CD4-positive, alpha-beta T cell (primary cell): ENCODE results near the gene KLF15. TPM values are rescaled to one million over a fixed set of nuclear protein-coding genes. Genes with fewer than 3 reads are reported as not detected.

ENCODE experiments used
- ATAC-seq: fragments of 200-7000 bp; cut with Tn5 transposase; one replicate; pipeline ENCODE4 v1.10.0; 2022; ENCODE audit warnings: mild to moderate bottlenecking; ENCODE audit not compliant: poor library complexity
- CTCF ChIA-PET: fragments of 350-600 bp; sonication (Branson Sonifier 250); formaldehyde crosslinking; loops from one replicate; lab custom pipeline; 2021; ENCODE audit warnings: antibody characterized with exemption, inconsistent platforms; lab: Charles Lee
- POLR2A ChIA-PET: fragments of 350-600 bp; sonication (Branson Sonifier 250); formaldehyde crosslinking; loops from one replicate; lab custom pipeline; 2021; ENCODE audit warnings: antibody characterized with exemption, inconsistent platforms; lab: Charles Lee
- DNase-seq, 14 experiments: peaks; one replicate each; pipeline ENCODE4 v3.0.0-alpha.2; 2013 to 2020; ENCODE audit warnings: mixed read lengths in 2 of 14
- H3K27ac ChIP-seq, 2 donors: one replicate each; pipeline versions ENCODE4 v1.5.1 to v1.7.0; 2013; ENCODE audit warnings: low read length in 2 of 2, low read depth in 1 of 2, mild to moderate bottlenecking in 1 of 2
- H3K27me3 ChIP-seq, 2 experiments: 1 replicate in 1 of 2; 2 replicates in 1 of 2; pipeline versions ENCODE4 v1.6.1 to v1.7.0; 2013; ENCODE audit warnings: low read length in 2 of 2, control low read depth in 1 of 2, mild to moderate bottlenecking in 1 of 2, moderate library complexity in 1 of 2; ENCODE audit not compliant: insufficient read depth in 2 of 2, control insufficient read depth in 1 of 2
- H3K36me3 ChIP-seq: one replicate; pipeline ENCODE4 v1.6.1; 2013; ENCODE audit warnings: low read length, control low read depth; ENCODE audit not compliant: insufficient read depth
- H3K4me1 ChIP-seq: one replicate; pipeline ENCODE4 v1.6.1; 2013; ENCODE audit warnings: low read length, control low read depth; ENCODE audit not compliant: insufficient read depth
- H3K4me3 ChIP-seq: one replicate; pipeline ENCODE4 v1.5.1; 2013; ENCODE audit warnings: mild to moderate bottlenecking, low read length, moderate library complexity
- H3K9me3 ChIP-seq, 2 experiments: 1 replicate in 1 of 2; 2 replicates in 1 of 2; pipeline versions ENCODE4 v1.6.1 to v1.7.0; 2013; ENCODE audit warnings: low read length in 2 of 2, mild to moderate bottlenecking in 2 of 2, control low read depth in 1 of 2, moderate library complexity in 1 of 2; ENCODE audit not compliant: control insufficient read depth in 1 of 2, insufficient read depth in 1 of 2
- H3K27ac Mint-ChIP-seq: one replicate; pipeline ENCODE4 v1.8.0; 2020; ENCODE audit warnings: mixed read lengths
- H3K27me3 Mint-ChIP-seq: one replicate; pipeline ENCODE4 v1.8.0; 2021; ENCODE audit warnings: mixed read lengths
- H3K36me3 Mint-ChIP-seq: one replicate; pipeline ENCODE4 v1.8.0; 2021; ENCODE audit warnings: low read depth, mixed read lengths
- H3K4me1 Mint-ChIP-seq: one replicate; pipeline ENCODE4 v1.8.0; 2021; ENCODE audit warnings: low read depth, mixed read lengths
- H3K4me3 Mint-ChIP-seq: one replicate; pipeline ENCODE4 v1.8.0; 2020; ENCODE audit warnings: mild to moderate bottlenecking, mixed read lengths
- H3K9me3 Mint-ChIP-seq: one replicate; pipeline ENCODE4 v1.8.0; 2020; ENCODE audit warnings: mixed read lengths
- CTCF ChIP-seq: fragments of 200-600 bp; IDR thresholded peaks from one replicate; pipeline ENCODE4 v1.8.0; 2022; ENCODE audit warnings: antibody characterized with exemption, mild to moderate bottlenecking
- intact Hi-C, 2 experiments: fragments of 100-400 bp; cut with DNase I in 1 of 2; cut with micrococcal nuclease in 1 of 2; formaldehyde crosslinking; loops; one replicate each; pipeline versions ENCODE4 v1.15.1 to v1.9.0; 2023 to 2025; cut with DNase I, micrococcal nuclease
- total RNA-seq, 174 experiments: library from RNA in 2 of 174; stranded (reverse) in 2 of 174; gene quantifications; one replicate each; pipeline ENCODE4 v1.2.3 and lab custom pipeline; 2021 to 2026

KLF15 gene
- total RNA-seq, 2 experiments from 2014 or later, result 0.30 TPM; not detected in 1

DNA sequence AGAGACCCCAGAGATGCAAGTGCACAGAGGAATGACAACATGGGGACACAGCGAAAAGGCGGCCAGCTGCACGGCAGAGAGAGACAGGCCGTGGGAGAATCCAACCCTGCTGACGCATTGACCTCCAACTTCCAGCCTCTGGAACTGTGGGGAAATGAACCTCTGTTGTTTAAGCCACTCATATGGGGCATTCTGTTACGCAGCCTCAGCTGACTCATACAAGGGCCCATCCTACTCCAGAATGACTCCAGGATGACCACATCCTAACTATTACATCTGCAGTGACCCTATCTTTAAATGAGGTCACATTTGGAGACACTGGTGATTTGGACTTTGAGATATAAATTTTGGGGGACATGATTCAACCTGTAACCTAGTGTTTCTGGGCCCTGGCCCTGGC, 44.0 kb downstream of the KLF15 start:
- intact Hi-C loops, result no loop called here
- no peaks in the 10 kb centered on the region for H3K27me3 Mint-ChIP-seq
- CTCF ChIA-PET, result no interaction called here
- Histone ChIP-seq H3K36me3 (no peaks in the 10 kb centered on the region), H3K4me3 (no peak overlapping the region), H3K9me3 (peaks cover 0 to 12% of the 10 kb centered on the region in 2 experiments), H3K4me1 (no peaks in the 10 kb centered on the region), H3K27ac (no peak overlapping the region), H3K27me3 (no peaks in the 10 kb centered on the region)
- H3K9me3 Mint-ChIP-seq, result no peaks in the 10 kb centered on the region
- no peak overlapping the region for H3K4me3 Mint-ChIP-seq
- ATAC-seq (no peak), DNase-seq (no peak)
- no peak for TF ChIP-seq CTCF
- POLR2A ChIA-PET, result no interaction called here
- no peaks in the 10 kb centered on the region for H3K36me3 Mint-ChIP-seq
- no peaks in the 10 kb centered on the region for H3K4me1 Mint-ChIP-seq
- no peak overlapping the region for H3K27ac Mint-ChIP-seq

- no peak overlapping the region for H3K27ac ChIP-seq
- H3K36me3 ChIP-seq, result no peaks in the 10 kb centered on the region
- no peak for TF ChIP-seq CTCF
- Mint-ChIP-seq H3K4me3 (no peak overlapping the region), H3K4me1 (no peaks in the 10 kb centered on the region), H3K36me3 (no peaks in the 10 kb centered on the region), H3K9me3 (no peaks in the 10 kb centered on the region), H3K27me3 (no peaks in the 10 kb centered on the region), H3K27ac (no peak overlapping the region)
- intact Hi-C loops, result no loop called here
- peaks cover 0 to 17% of the 10 kb centered on the region in 2 experiments for H3K9me3 ChIP-seq
- H3K27me3 ChIP-seq, result no peaks in the 10 kb centered on the region
- ATAC-seq (no peak), DNase-seq (no peak)
- no peaks in the 10 kb centered on the region for H3K4me1 ChIP-seq
- H3K4me3 ChIP-seq, result no peak overlapping the region
- POLR2A ChIA-PET, result no interaction called here
- CTCF ChIA-PET, result no interaction called here
These were observed 44.9 kb downstream of the KLF15 start for GRCh38 chr3:126312341-126312740.

- Histone ChIP-seq H3K4me3 (no peak overlapping the region), H3K4me1 (no peaks in the 10 kb centered on the region), H3K36me3 (no peaks in the 10 kb centered on the region), H3K27ac (no peak overlapping the region), H3K27me3 (no peaks in the 10 kb centered on the region), H3K9me3 (peaks cover 0 to 21% of the 10 kb centered on the region in 2 experiments)
- Mint-ChIP-seq H3K4me1 (no peaks in the 10 kb centered on the region), H3K27me3 (no peaks in the 10 kb centered on the region), H3K4me3 (no peak overlapping the region), H3K27ac (no peak overlapping the region), H3K36me3 (no peaks in the 10 kb centered on the region), H3K9me3 (no peaks in the 10 kb centered on the region)
- DNase-seq, result no peak
- CTCF ChIA-PET, result no interaction called here
- no peak for ATAC-seq
- POLR2A ChIA-PET, result no interaction called here
- intact Hi-C loops, result no loop called here
- no peak for TF ChIP-seq CTCF
These were observed 45.8 kb downstream of the KLF15 start for GRCh38 chr3:126311338-126311978.
